ENCODE data around the gene CLIC3.

GRCh38 chr9:137022662-137023008 lies 26.3 kb upstream of the CLIC3 start:
- no peak for TF ChIP-seq POLR2AphosphoS5 (IDR thresholded peaks at IDR 0.05; ENCODE audit: borderline replicate concordance, low read depth, low read length)
- TF ChIP-seq EZH2 (IDR thresholded peaks at IDR 0.05): no peak
- no peak for TF ChIP-seq FOXP2 (optimal IDR thresholded peaks at IDR 0.05; ENCODE audit: control extremely low read depth, extremely low read length, insufficient read depth)

All from SK-N-MC (cell line).